T47D (cell line): ENCODE results near the gene MERTK.

Source experiments
- DNase-seq, 2 experiments: peaks; one replicate each; pipeline versions ENCODE4 v3.0.0 to v3.0.0-alpha.2; 2011 to 2012; ENCODE audit warnings: low read depth in 1 of 2, low spot score in 1 of 2
- JUND ChIP-seq: IDR thresholded peaks from 2 replicates; pipeline ENCODE4 v1.6.1; 2012; ENCODE audit warnings: low read depth
- in situ Hi-C: cut with HindIII; loops from 2 replicates; pipeline ENCODE4 v1.10.0; 2016; ENCODE audit warnings: low sequenced_read_pairs, low pct_unique_long_range_greater_than_20kb

Gene MERTK

GRCh38 chr2:112019569-112019982 is 121.2 kb downstream of the MERTK start:
- TF ChIP-seq JUND, result no peak
- DNase-seq, result no peak
- in situ Hi-C loops, result no loop called here

DNA sequence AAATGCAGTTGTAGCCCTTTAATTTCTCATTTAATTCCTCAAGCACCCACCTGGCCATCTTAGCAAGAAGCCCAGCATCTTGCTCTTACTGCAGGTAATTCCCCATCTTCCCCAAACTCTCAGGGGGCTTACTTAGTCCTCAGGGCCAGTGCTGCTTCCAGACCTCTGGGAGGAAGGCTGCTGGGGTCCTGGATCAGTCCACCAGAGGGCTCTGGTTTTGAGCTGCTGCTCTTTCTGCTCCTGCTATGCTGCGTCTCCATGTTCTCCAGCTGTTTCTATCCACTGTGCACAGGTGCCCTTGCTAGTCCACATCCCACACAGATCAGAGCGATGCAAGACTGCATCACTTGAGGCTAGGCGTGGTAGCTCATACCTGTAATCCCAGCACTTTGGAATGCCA is 122.2 kb downstream of the MERTK start:
- TF ChIP-seq JUND, result no peak
- DNase-seq, result no peak
- in situ Hi-C loops, result no loop called here

DNA sequence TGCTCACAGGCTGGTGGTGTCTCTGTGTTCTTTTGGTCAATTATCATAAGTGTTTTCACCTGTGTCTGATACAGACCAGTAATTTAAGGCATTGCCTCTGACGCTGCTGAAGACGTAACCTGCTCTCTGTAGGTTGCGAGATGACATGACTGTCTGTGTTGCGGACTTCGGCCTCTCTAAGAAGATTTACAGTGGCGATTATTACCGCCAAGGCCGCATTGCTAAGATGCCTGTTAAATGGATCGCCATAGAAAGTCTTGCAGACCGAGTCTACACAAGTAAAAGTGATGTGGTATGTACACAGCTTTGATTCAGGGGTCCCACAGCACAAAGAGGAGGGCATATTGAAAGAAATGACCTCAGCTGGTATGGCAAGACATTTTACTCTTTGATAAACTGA is 122.9 kb downstream of the MERTK start:
- in situ Hi-C loops, result no loop called here
- no peak for DNase-seq
- TF ChIP-seq JUND, result no peak

GRCh38 chr2:112021781-112022231 is 123.4 kb downstream of the MERTK start:
- in situ Hi-C loops, result no loop called here
- TF ChIP-seq JUND, result no peak
- no peak for DNase-seq

DNA sequence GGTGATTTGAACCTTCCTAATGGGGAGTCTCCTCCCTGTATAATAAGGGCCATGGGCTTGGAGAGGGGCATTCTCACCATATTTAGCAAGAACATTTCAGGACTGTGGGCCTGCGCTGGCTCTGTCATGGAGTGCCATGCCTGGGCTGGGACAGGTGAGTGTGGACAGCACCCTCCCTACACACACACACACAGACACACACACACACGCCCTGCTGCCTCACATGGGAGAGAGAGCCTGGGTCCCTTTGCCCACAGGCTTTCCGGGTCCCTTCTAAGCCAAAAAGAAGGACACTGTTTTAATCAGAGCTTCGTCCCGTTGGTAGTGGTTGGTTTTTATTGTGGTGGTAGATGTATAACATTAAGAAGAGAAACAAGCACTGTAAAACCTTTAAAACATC is 125.3 kb downstream of the MERTK start:
- DNase-seq, result no peak
- TF ChIP-seq JUND, result no peak
- in situ Hi-C loops, result no loop called here

DNA sequence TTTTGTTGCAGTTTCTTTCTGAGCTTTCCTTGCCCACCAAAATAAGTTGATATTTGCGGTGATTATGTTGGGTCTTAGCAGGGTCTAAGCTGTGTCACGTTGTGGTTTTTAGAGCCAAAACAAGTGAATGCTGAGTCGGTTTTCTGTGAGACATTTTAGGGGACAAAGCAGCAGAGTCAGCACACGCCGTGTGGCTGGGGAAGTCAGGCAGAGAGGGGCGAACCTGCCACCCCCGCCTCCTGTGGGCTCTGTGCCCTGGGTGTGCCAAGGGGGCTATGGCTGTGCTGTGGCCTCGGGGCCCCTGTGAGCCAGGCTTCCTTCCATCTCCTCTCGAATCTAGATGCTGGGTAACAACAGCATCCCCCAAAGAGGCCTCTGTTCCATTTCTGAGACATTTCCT is 125.8 kb downstream of the MERTK start:
- TF ChIP-seq JUND, result no peak
- no peak for DNase-seq
- in situ Hi-C loops, result no loop called here

- no peak for DNase-seq
- no peak for TF ChIP-seq JUND
- in situ Hi-C loops, result no loop called here
Measured at GRCh38 chr2:112024896-112025491, 126.6 kb downstream of the MERTK start.

- in situ Hi-C loops, result no loop called here
- no peak for DNase-seq
- TF ChIP-seq JUND, result no peak
Measured at GRCh38 chr2:112026509-112026908, 128.1 kb downstream of the MERTK start.

DNA sequence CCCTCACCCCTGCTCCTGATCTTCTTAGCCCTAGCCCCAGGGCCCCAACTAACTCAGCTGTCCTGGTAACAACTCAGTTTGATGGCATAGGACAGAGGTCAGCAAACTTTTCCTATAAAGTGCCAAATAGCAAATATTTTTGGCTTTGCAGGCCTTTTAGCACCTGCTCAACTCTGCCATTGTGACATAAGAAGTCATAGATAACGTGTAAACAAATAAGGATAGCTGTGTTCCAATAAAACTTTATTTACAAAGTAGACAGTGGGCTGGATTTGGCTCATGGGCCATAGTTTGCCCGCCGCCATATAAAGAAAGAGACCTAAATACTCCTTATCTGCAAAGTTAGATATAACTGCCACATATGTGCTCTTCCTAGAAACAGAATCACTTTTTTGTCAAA is 129.4 kb downstream of the MERTK start:
- TF ChIP-seq JUND, result no peak
- DNase-seq, result no peak
- in situ Hi-C loops, result no loop called here

DNA sequence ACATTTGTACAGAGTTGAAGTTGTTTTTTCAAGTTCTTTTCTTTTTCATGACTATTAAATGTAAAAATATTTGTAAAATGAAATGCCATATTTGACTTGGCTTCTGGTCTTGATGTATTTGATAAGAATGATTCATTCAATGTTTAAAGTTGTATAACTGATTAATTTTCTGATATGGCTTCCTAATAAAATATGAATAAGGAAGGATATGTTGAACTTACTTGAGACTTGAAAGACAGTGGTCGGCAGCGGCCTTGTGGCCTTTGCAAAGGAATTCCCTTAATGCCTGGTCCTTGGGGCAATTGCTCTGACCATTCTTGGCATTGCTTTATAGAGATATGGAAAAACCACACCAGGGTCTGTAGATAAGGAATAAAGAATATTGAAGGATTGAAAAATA is 130.8 kb downstream of the MERTK start:
- DNase-seq, result no peak
- TF ChIP-seq JUND, result no peak
- in situ Hi-C loops, result no loop called here

- TF ChIP-seq JUND, result no peak
- peak in 1 of 2 experiments; percentile 49 for DNase-seq
- in situ Hi-C loops, result no loop called here
Measured at GRCh38 chr2:112031473-112032223, 133.2 kb downstream of the MERTK start.

- no peak for TF ChIP-seq JUND
- peak in 1 of 2 experiments; percentile 35 for DNase-seq
- in situ Hi-C loops, result no loop called here
Measured at GRCh38 chr2:112032224-112032586, 133.8 kb downstream of the MERTK start.

- peak in 1 of 2 experiments; percentile 60 for DNase-seq
- in situ Hi-C loops, result no loop called here
- no peak for TF ChIP-seq JUND
Measured at GRCh38 chr2:112032689-112033465, 134.5 kb downstream of the MERTK start.
